ENCODE results near the gene FNDC3B. TPM values are rescaled to one million over a fixed set of nuclear protein-coding genes. Genes with fewer than 3 reads are reported as not detected.

FNDC3B gene
- total RNA-seq, 2 experiments from 2014 or later = 10.6 to 12.0 TPM

GRCh38 chr3:172398484-172398883, 359.1 kb downstream of the FNDC3B start:
- Mint-ChIP-seq H3K4me3 (no peak overlapping the region), H3K27me3 (no peaks in the 10 kb centered on the region), H3K36me3 (ENCODE audit: low read depth) (peaks cover 15% of the 10 kb centered on the region), H3K4me1 (ENCODE audit: low read depth) (no peaks in the 10 kb centered on the region), H3K27ac (no peak overlapping the region), H3K9me3 (peaks cover 6% of the 10 kb centered on the region)
- ATAC-seq (no peak), DNase-seq (no peak)
- intact Hi-C loops (cut with micrococcal nuclease) = no loop called here
- no peak for TF ChIP-seq CTCF (IDR thresholded peaks at IDR 0.05)
- CTCF ChIA-PET = interaction anchor here (1.5 kb wide), 1 partner anchor 198 kb away, joined by 3 read pairs; no protein-coding TSS in a partner anchor
- POLR2A ChIA-PET = no interaction called here

GRCh38 chr3:172402090-172402489, 362.7 kb downstream of the FNDC3B start:
- Mint-ChIP-seq H3K36me3 (ENCODE audit: low read depth) (peaks cover 12% of the 10 kb centered on the region), H3K4me3 (no peak overlapping the region), H3K4me1 (ENCODE audit: low read depth) (no peaks in the 10 kb centered on the region), H3K27ac (no peak overlapping the region), H3K27me3 (no peaks in the 10 kb centered on the region), H3K9me3 (peaks cover 6% of the 10 kb centered on the region)
- CTCF ChIA-PET = interaction anchor here (1.0 kb wide), 1 partner anchor 265 kb away, joined by 3 read pairs; no protein-coding TSS in a partner anchor
- TF ChIP-seq CTCF (IDR thresholded peaks at IDR 0.05) = no peak
- intact Hi-C loops (cut with micrococcal nuclease) = no loop called here
- DNase-seq (no peak), ATAC-seq (no peak)
- POLR2A ChIA-PET = no interaction called here

- no peaks in the 10 kb centered on the region for H3K27me3 Mint-ChIP-seq
- ATAC-seq = no peak
- intact Hi-C loops (cut with micrococcal nuclease) = no loop called here
Observed at GRCh38 chr3:172402892-172403643, 363.7 kb downstream of the FNDC3B start.

GRCh38 chr3:172404237-172404962, 365.0 kb downstream of the FNDC3B start:
- ATAC-seq = no peak
- H3K4me1 Mint-ChIP-seq (ENCODE audit: low read depth) = no peaks in the 10 kb centered on the region
- no peak for TF ChIP-seq CTCF (IDR thresholded peaks at IDR 0.05)
- intact Hi-C loops (cut with micrococcal nuclease) = no loop called here
- POLR2A ChIA-PET = no interaction called here
- CTCF ChIA-PET = interaction anchor here (1.9 kb wide), 1 partner anchor 72 kb away, joined by 5 read pairs; no protein-coding TSS in a partner anchor
- no peaks in the 10 kb centered on the region for H3K27me3 Mint-ChIP-seq
- H3K4me3 Mint-ChIP-seq = no peak overlapping the region
- H3K27ac Mint-ChIP-seq = no peak overlapping the region
- no peak for DNase-seq
- peaks cover 6% of the 10 kb centered on the region for H3K9me3 Mint-ChIP-seq
- peaks cover 12% of the 10 kb centered on the region for H3K36me3 Mint-ChIP-seq (ENCODE audit: low read depth)

More at GRCh38 chr3:172402892-172403643, 363.7 kb downstream of the FNDC3B start:
- POLR2A ChIA-PET = interaction anchor here (0.7 kb wide), 1 partner anchor 33 kb away, joined by 3 read pairs; no protein-coding TSS in a partner anchor
- Mint-ChIP-seq H3K4me3 (no peak overlapping the region), H3K9me3 (peaks cover 6% of the 10 kb centered on the region), H3K4me1 (ENCODE audit: low read depth) (no peaks in the 10 kb centered on the region), H3K27ac (no peak overlapping the region), H3K36me3 (ENCODE audit: low read depth) (peaks cover 12% of the 10 kb centered on the region)
- no peak for TF ChIP-seq CTCF (IDR thresholded peaks at IDR 0.05)
- DNase-seq = no peak
- CTCF ChIA-PET = interaction anchor here (1.0 kb wide), 1 partner anchor 264 kb away, joined by 3 read pairs; no protein-coding TSS in a partner anchor

GRCh38 chr3:172405914-172406313, 366.5 kb downstream of the FNDC3B start:
- ChIA-PET POLR2A (no interaction called here), CTCF (interaction anchor here (1.1 kb wide), 1 partner anchor 73 kb away, joined by 3 read pairs; no protein-coding TSS in a partner anchor)
- no peak for DNase-seq
- H3K27ac Mint-ChIP-seq = no peak overlapping the region
- H3K9me3 Mint-ChIP-seq = peaks cover 6% of the 10 kb centered on the region
- TF ChIP-seq CTCF (IDR thresholded peaks at IDR 0.05) = no peak
- no peak overlapping the region for H3K4me3 Mint-ChIP-seq
- H3K36me3 Mint-ChIP-seq (ENCODE audit: low read depth) = peaks cover 7% of the 10 kb centered on the region
- H3K27me3 Mint-ChIP-seq = no peaks in the 10 kb centered on the region
- ATAC-seq = no peak
- intact Hi-C loops (cut with micrococcal nuclease) = no loop called here
- no peaks in the 10 kb centered on the region for H3K4me1 Mint-ChIP-seq (ENCODE audit: low read depth)

Data from activated CD8-positive, alpha-beta T cell treated with anti-CD3 and anti-CD28 coated beads for 36 hours (primary cell).